ENCODE measurements around the gene VAV2. TPM values are rescaled to one million over a fixed set of nuclear protein-coding genes. Genes with fewer than 3 reads are reported as not detected.

Gene VAV2
- total and polyA plus RNA-seq, 2 experiments from 2014 or later = 8.1 to 28.9 TPM

DNA sequence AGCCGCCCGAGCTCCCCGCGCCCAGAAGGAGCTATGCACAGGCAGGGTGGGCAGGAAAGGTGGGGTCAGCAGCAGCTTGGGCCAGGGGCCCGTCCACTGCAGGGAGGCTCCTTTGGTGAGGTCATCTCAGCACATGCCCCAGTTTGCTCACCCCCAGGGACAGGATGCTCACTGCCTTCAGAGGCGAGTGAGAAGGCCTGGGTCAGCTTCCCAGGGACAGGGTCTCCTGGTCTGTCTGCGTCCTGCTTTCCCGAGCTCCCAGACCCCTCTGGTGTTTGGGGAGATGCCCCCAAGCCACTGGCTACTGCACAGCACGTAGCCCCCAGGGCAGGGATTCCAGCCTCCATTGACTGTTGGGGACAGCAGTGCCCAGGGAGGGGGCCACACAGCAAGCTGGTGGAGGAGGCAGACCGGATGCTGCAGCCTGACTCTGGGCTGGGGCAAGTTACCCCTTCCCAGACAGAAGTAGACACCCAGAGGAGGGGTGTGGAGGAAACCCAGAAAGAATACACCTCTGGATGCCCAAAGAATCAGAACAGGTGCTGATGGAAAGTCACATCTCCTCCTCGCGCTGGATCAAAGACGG is 253.4 kb downstream of the VAV2 start:
- no peaks in the 10 kb centered on the region for H3F3A ChIP-seq (replicated peaks; ENCODE audit: low read depth)
- H3K4me1 ChIP-seq (ENCODE audit: insufficient read depth) = peaks cover 19% of the 10 kb centered on the region
- Mint-ChIP-seq H3K4me3 (peak overlapping the region; percentile 17; the same call in 1 of the 3 replicates), H3K27me3 (ENCODE audit: insufficient read depth, low read depth, poor library complexity) (peaks cover 2% of the 10 kb centered on the region), H3K36me3 (ENCODE audit: low read depth) (no peaks in the 10 kb centered on the region; the same call in 2 of the 3 replicates), H3K27ac (no peak overlapping the region), H3K9me3 (no peaks in the 10 kb centered on the region; the same call in 2 of the 3 replicates), H3K4me1 (peaks cover 31% of the 10 kb centered on the region)
- peak overlapping the region; percentile 91 for H2AFZ ChIP-seq
- TF ChIP-seq, protein P1, sequence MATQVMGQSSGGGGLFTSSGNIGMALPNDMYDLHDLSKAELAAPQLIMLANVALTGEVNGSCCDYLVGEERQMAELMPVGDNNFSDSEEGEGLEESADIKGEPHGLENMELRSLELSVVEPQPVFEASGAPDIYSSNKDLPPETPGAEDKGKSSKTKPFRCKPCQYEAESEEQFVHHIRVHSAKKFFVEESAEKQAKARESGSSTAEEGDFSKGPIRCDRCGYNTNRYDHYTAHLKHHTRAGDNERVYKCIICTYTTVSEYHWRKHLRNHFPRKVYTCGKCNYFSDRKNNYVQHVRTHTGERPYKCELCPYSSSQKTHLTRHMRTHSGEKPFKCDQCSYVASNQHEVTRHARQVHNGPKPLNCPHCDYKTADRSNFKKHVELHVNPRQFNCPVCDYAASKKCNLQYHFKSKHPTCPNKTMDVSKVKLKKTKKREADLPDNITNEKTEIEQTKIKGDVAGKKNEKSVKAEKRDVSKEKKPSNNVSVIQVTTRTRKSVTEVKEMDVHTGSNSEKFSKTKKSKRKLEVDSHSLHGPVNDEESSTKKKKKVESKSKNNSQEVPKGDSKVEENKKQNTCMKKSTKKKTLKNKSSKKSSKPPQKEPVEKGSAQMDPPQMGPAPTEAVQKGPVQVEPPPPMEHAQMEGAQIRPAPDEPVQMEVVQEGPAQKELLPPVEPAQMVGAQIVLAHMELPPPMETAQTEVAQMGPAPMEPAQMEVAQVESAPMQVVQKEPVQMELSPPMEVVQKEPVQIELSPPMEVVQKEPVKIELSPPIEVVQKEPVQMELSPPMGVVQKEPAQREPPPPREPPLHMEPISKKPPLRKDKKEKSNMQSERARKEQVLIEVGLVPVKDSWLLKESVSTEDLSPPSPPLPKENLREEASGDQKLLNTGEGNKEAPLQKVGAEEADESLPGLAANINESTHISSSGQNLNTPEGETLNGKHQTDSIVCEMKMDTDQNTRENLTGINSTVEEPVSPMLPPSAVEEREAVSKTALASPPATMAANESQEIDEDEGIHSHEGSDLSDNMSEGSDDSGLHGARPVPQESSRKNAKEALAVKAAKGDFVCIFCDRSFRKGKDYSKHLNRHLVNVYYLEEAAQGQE (IDR thresholded peaks at IDR 0.05; ENCODE audit: unreplicated experiment) = no peak
- no peak for TF ChIP-seq ZNF331 (CRISPR knock-in tag; IDR thresholded peaks at IDR 0.05; ENCODE audit: low read depth)
- no peak for TF ChIP-seq EZH2 (IDR thresholded peaks at IDR 0.05; ENCODE audit: low read depth, unreplicated experiment)
- TF ChIP-seq, protein P2, sequence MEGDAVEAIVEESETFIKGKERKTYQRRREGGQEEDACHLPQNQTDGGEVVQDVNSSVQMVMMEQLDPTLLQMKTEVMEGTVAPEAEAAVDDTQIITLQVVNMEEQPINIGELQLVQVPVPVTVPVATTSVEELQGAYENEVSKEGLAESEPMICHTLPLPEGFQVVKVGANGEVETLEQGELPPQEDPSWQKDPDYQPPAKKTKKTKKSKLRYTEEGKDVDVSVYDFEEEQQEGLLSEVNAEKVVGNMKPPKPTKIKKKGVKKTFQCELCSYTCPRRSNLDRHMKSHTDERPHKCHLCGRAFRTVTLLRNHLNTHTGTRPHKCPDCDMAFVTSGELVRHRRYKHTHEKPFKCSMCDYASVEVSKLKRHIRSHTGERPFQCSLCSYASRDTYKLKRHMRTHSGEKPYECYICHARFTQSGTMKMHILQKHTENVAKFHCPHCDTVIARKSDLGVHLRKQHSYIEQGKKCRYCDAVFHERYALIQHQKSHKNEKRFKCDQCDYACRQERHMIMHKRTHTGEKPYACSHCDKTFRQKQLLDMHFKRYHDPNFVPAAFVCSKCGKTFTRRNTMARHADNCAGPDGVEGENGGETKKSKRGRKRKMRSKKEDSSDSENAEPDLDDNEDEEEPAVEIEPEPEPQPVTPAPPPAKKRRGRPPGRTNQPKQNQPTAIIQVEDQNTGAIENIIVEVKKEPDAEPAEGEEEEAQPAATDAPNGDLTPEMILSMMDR (conservative IDR thresholded peaks at IDR 0.05; ENCODE audit: low read depth in 2 of 2) = no peak
- no peak for TF ChIP-seq JUNB (IDR thresholded peaks at IDR 0.05; ENCODE audit: unreplicated experiment)
- TF ChIP-seq EZH2phosphoT487 (IDR thresholded peaks at IDR 0.05; ENCODE audit: unreplicated experiment) = no peak
- TF ChIP-seq STAT1 (IDR thresholded peaks at IDR 0.05; ENCODE audit: unreplicated experiment) = no peak
- TF ChIP-seq, protein P3, sequence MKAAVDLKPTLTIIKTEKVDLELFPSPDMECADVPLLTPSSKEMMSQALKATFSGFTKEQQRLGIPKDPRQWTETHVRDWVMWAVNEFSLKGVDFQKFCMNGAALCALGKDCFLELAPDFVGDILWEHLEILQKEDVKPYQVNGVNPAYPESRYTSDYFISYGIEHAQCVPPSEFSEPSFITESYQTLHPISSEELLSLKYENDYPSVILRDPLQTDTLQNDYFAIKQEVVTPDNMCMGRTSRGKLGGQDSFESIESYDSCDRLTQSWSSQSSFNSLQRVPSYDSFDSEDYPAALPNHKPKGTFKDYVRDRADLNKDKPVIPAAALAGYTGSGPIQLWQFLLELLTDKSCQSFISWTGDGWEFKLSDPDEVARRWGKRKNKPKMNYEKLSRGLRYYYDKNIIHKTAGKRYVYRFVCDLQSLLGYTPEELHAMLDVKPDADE (IDR thresholded peaks at IDR 0.05) = no peak
- H3K79me2 ChIP-seq (replicated peaks; ENCODE audit: insufficient read depth) = no peaks in the 10 kb centered on the region
- no peak for DNase-seq (ENCODE audit: low spot score)
- ATAC-seq = no peak
- H3K27ac ChIP-seq (ENCODE audit: low read depth) = no peak overlapping the region
- peak overlapping the region; percentile 73; the same call in 1 of the 2 replicates for H3K4me2 ChIP-seq
- no peaks in the 10 kb centered on the region for H3K9me2 ChIP-seq (ENCODE audit: insufficient read depth)
- H3K36me3 ChIP-seq (ENCODE audit: insufficient read depth) = no peaks in the 10 kb centered on the region
- peak overlapping the region; percentile 45; the same call in 1 of the 2 replicates for H3K4me3 ChIP-seq
- no peaks in the 10 kb centered on the region for H4K20me1 ChIP-seq (replicated peaks; ENCODE audit: insufficient read depth)
- H3K27me3 ChIP-seq (ENCODE audit: insufficient read depth) = no peaks in the 10 kb centered on the region

Measured in GM23338 (cell line).